GM12878 (cell line): Measurements from ENCODE around the gene TRPT1. TPM values are rescaled to one million over a fixed set of nuclear protein-coding genes. Genes with fewer than 3 reads are reported as not detected.

Experiments
- ATAC-seq: fragments of 200-7000 bp; cut with Tn5 transposase; 3 replicates; pipeline ENCODE4 v1.9.1; 2020; ENCODE audit warnings: mild to moderate bottlenecking, moderate library complexity
- BruUV-seq: library from RNA; stranded (reverse); fragments of 400-500 nt; replicated peaks from 2 replicates; lab custom pipeline; 2021; lab: Mats Ljungman, UMichigan
- CTCF ChIA-PET: fragments of 300-600 bp; sonication (Branson Sonifier 250); formaldehyde crosslinking; extraction: SDS; loops from one replicate; lab custom pipeline; 2021; ENCODE audit warnings: inconsistent platforms; lab: Yijun Ruan, JAX
- POLR2A ChIA-PET: fragments of 350-600 bp; formaldehyde crosslinking; extraction: SDS; loops from one replicate; lab custom pipeline; 2021; ENCODE audit warnings: inconsistent platforms; lab: Charles Lee
- RAD21 ChIA-PET: fragments of 300-600 bp; sonication (Branson Sonifier 250); formaldehyde crosslinking; loops from one replicate; lab custom pipeline; 2023; ENCODE audit warnings: antibody characterized with exemption; ENCODE audit not compliant: unreplicated experiment; lab: Charles Lee
- SMC1A ChIA-PET: fragments of 300-600 bp; sonication (Branson Sonifier 250); formaldehyde crosslinking; loops from one replicate; lab custom pipeline; 2023; ENCODE audit not compliant: unreplicated experiment, uncharacterized antibody; lab: Charles Lee
- DNase-seq: peaks from one replicate; pipeline ENCODE4 v3.0.0-alpha.2; 2011; ENCODE audit warnings: low read depth, low spot score
- FAIRE-seq: peaks from 3 replicates; lab custom pipeline; 2011; peaks lifted over from hg19 to GRCh38; lab: Jason Lieb, UNC
- H2AFZ ChIP-seq: 2 replicates; pipeline ENCODE4 v1.6.0; 2011; ENCODE audit warnings: low read depth, low read length, control low read depth; ENCODE audit not compliant: control insufficient read depth
- H3K27ac ChIP-seq: 2 replicates; pipeline ENCODE4 v1.5.1; 2011; ENCODE audit warnings: control low read depth; ENCODE audit not compliant: control insufficient read depth, insufficient read depth
- H3K27me3 ChIP-seq, 2 experiments: replicated peaks in 1 of 2; 2 replicates each; pipeline versions ENCODE4 v1.6.0 to v1.6.1; 2011; ENCODE audit warnings: low read length in 1 of 2; ENCODE audit not compliant: control insufficient read depth in 2 of 2, insufficient read depth in 2 of 2
- H3K36me3 ChIP-seq, 2 experiments: 2 replicates each; pipeline ENCODE4 v1.5.1; 2011; ENCODE audit warnings: low read length in 1 of 2; ENCODE audit not compliant: control insufficient read depth in 2 of 2, insufficient read depth in 2 of 2
- H3K4me1 ChIP-seq: 2 replicates; pipeline ENCODE4 v1.6.1; 2011; ENCODE audit warnings: mild to moderate bottlenecking, low read length, moderate library complexity, mixed read lengths; ENCODE audit not compliant: control insufficient read depth, insufficient read depth
- H3K4me2 ChIP-seq: 2 replicates; pipeline ENCODE4 v1.6.0; 2011; ENCODE audit warnings: control low read depth; ENCODE audit not compliant: control insufficient read depth, insufficient read depth
- H3K4me3 ChIP-seq: fragments of 200-600 bp; sonication (generic); 2 replicates; pipeline ENCODE4 v1.5.1; 2016
- H3K79me2 ChIP-seq: 2 replicates; pipeline ENCODE4 v1.6.0; 2011; ENCODE audit warnings: low read length; ENCODE audit not compliant: control insufficient read depth, insufficient read depth
- H3K9ac ChIP-seq: 2 replicates; pipeline ENCODE4 v1.8.0; 2011; ENCODE audit warnings: low read length, control low read depth, mixed read lengths; ENCODE audit not compliant: control insufficient read depth, insufficient read depth
- H3K9me3 ChIP-seq: replicated peaks from 3 replicates; pipeline ENCODE4 v1.5.1; 2011; ENCODE audit warnings: mild to moderate bottlenecking, low read length; ENCODE audit not compliant: control insufficient read depth, insufficient read depth
- H4K20me1 ChIP-seq: 2 replicates; pipeline ENCODE4 v1.6.0; 2011; ENCODE audit not compliant: control insufficient read depth, insufficient read depth
- ATF3 ChIP-seq: IDR thresholded peaks from 2 replicates; pipeline ENCODE4 v1.6.1; 2011; ENCODE audit warnings: low read depth, mild to moderate bottlenecking, low read length, moderate library complexity, borderline replicate concordance; ENCODE audit errors: extremely low read depth
- CHD1 ChIP-seq: IDR thresholded peaks from 2 replicates; pipeline ENCODE4 v1.6.1; 2012; ENCODE audit warnings: low read depth, low read length, improper control_type of control experiment
- CUX1 ChIP-seq: IDR thresholded peaks from 2 replicates; pipeline ENCODE4 v1.6.1; 2012; ENCODE audit warnings: improper control_type of control experiment, low read depth, low read length; ENCODE audit not compliant: insufficient replicate concordance
- EGR1 ChIP-seq, 2 experiments: IDR thresholded peaks; 1 replicate in 1 of 2; 2 replicates in 1 of 2; pipeline ENCODE4 v1.6.1; 2011 to 2012; ENCODE audit warnings: low read depth in 2 of 2, low read length in 2 of 2, borderline replicate concordance in 1 of 2, mild to moderate bottlenecking in 1 of 2, moderate library complexity in 1 of 2
- HCFC1 ChIP-seq: fragments of 150-350 bp; IDR thresholded peaks from 2 replicates; pipeline ENCODE4 v1.6.1; 2014; ENCODE audit warnings: low read length
- IRF5 ChIP-seq: fragments of 450-650 bp; IDR thresholded peaks from 2 replicates; pipeline ENCODE4 v1.6.1; 2017; ENCODE audit warnings: borderline replicate concordance
- NBN ChIP-seq: fragments of 450-650 bp; IDR thresholded peaks from 2 replicates; pipeline ENCODE4 v1.6.1; 2016
- NKRF ChIP-seq: fragments of 450-650 bp; conservative IDR thresholded peaks from 2 replicates; pipeline ENCODE4 v1.6.1; 2017; ENCODE audit warnings: mild to moderate bottlenecking, moderate library complexity
- RB1 ChIP-seq: fragments of 450-650 bp; formaldehyde crosslinking; IDR thresholded peaks from 2 replicates; pipeline ENCODE4 v1.6.1; 2017; ENCODE audit warnings: mild to moderate bottlenecking, borderline replicate concordance
- RELB ChIP-seq: fragments of 450-650 bp; IDR thresholded peaks from 2 replicates; pipeline ENCODE4 v1.6.1; 2017; ENCODE audit warnings: low read depth, mild to moderate bottlenecking, moderate library complexity
- YY1 ChIP-seq: IDR thresholded peaks from 2 replicates; pipeline ENCODE4 v1.6.1; 2011; ENCODE audit warnings: low read depth, mild to moderate bottlenecking, low read length
- ZNF207 ChIP-seq: fragments of 450-650 bp; IDR thresholded peaks from 2 replicates; pipeline ENCODE4 v1.6.1; 2014; ENCODE audit warnings: antibody characterized with exemption, mild to moderate bottlenecking, borderline replicate concordance
- WGBS: methylation state at CpG from one replicate; pipeline ENCODE4 v1.1.6; 2016; ENCODE audit warnings: low lambda C conversion rate; ENCODE audit not compliant: insufficient replicate concordance, insufficient coverage; ENCODE audit errors: missing lambda C conversion rate; 5-methylcytosine and 5-hydroxymethylcytosine counted together
- in situ Hi-C: fragments of 300-500 bp; cut with MboI; formaldehyde crosslinking; loops from 9 replicates; pipeline ENCODE4 v1.14.3; 2018; ENCODE audit warnings: mixed read lengths
- intact Hi-C: fragments of 100-400 bp; cut with micrococcal nuclease; formaldehyde crosslinking; loops from one replicate; pipeline ENCODE4 v1.14.2; 2022; ENCODE audit not compliant: unreplicated experiment
- polyA plus RNA-seq, 11 experiments: library from polyadenylated mRNA; depleted of rRNA in 4 of 11; unstranded in 6 of 11; stranded (reverse) in 5 of 11; fragments of >200 nt; fragmentation: Nextera tagmentation in 4 of 11; fragmentation: Illumina TruSeq in 1 of 11; extraction: Ambion mirVana in 4 of 11; extraction: Trizol in 1 of 11; gene quantifications; 1 replicate in 1 of 11; 2 replicates in 10 of 11; pipeline versions ENCODE4 v1.2.1 to v1.2.3, GENCODE V29; 2011 to 2016; ENCODE audit warnings: inconsistent platforms in 2 of 11, missing spikeins in 2 of 11, low read depth in 1 of 11
- total RNA-seq, 4 experiments: library from RNA; depleted of rRNA in 3 of 4; stranded (reverse); fragments of >200 nt in 3 of 4; fragmentation: Illumina TruSeq in 1 of 4; extraction: Trizol in 1 of 4; gene quantifications; 2 replicates each; pipeline versions ENCODE4 v1.2.1 to v1.2.3, GENCODE V29; 2013 to 2021

Gene TRPT1
- total and polyA plus RNA-seq, 10 of the 15 experiments (the other 5 are each of a cell fraction or from before 2014, with no cell fraction given): 7.1 to 63.0 (median 31.4) TPM

GRCh38 chr11:64176751-64177150, 49.2 kb downstream of the TRPT1 start:
- Histone ChIP-seq H3K36me3 (no peaks in the 10 kb centered on the region), H3K4me1 (peaks cover 17% of the 10 kb centered on the region)
- CTCF ChIA-PET: no interaction called here

More at GRCh38 chr11:64176751-64177150, 49.2 kb downstream of the TRPT1 start:
- intact Hi-C loops: no loop called here
- FAIRE-seq (no peak), ATAC-seq (no peak), DNase-seq (no peak)
- Histone ChIP-seq H3K4me2 (no peak overlapping the region), H3K79me2 (no peaks in the 10 kb centered on the region; the same call in 1 of the 2 replicates), H3K9me3 (no peaks in the 10 kb centered on the region; the same call in 2 of the 3 replicates), H2AFZ (no peak overlapping the region), H3K4me3 (no peak overlapping the region), H3K9ac (no peak overlapping the region), H3K27me3 (no peaks in the 10 kb centered on the region), H3K27ac (no peak overlapping the region), H4K20me1 (no peaks in the 10 kb centered on the region)
- SMC1A ChIA-PET: interaction anchor here (0.6 kb wide), 2 partner anchors 248 to 403 kb away, joined by 3 read pairs; no protein-coding TSS in a partner anchor
- 86% methylated on average over 8 of the region's 8 CpGs for whole genome bisulfite sequencing
- RAD21 ChIA-PET: no interaction called here
- in situ Hi-C loops: no loop called here
- BruUV-seq: no TSS peak
- TF ChIP-seq NKRF (no peak), ZNF207 (no peak), NBN (no peak), HCFC1 (no peak), EGR1 (IDR thresholded peaks at IDR 0.05; ENCODE audit: borderline replicate concordance in 1 of 2, low read depth in 2 of 2, low read length in 2 of 2) (no peak), CUX1 (no peak), YY1 (no peak), RB1 (no peak), IRF5 (no peak), RELB (no peak), CHD1 (no peak), ATF3 (no peak)
- TF ChIP-seq, all 136 proteins: peak for 0
- POLR2A ChIA-PET: interaction anchor here (0.6 kb wide), 3 partner anchors 119 to 633 kb away, joined by 3 to 6 read pairs (median 5); no protein-coding TSS in a partner anchor
